22Rv1 (cell line): ENCODE results near the gene BPGM.

Source experiments
- CTCF ChIP-seq: fragments of 450-650 bp; IDR thresholded peaks from 2 replicates; pipeline ENCODE4 v1.5.1; 2017; ENCODE audit warnings: mild to moderate bottlenecking
- ZFX ChIP-seq: fragments of 450-650 bp; IDR thresholded peaks from 2 replicates; pipeline ENCODE4 v1.6.1; 2017; ENCODE audit warnings: antibody characterized with exemption, borderline replicate concordance

- TF ChIP-seq CTCF (no peak), ZFX (no peak)
Observed at GRCh38 chr7:134669845-134670373, 23.3 kb downstream of the BPGM start.
